Adrenal gland (tissue), 12 donors: ENCODE measurements around the gene AP5M1. TPM values are rescaled to one million over a fixed set of nuclear protein-coding genes. Genes with fewer than 3 reads are reported as not detected.

Source experiments
- DNase-seq, 7 donors: peaks; one replicate each; pipeline ENCODE4 v3.0.0-alpha.2; 2019 to 2020
- H3K27ac ChIP-seq, 5 donors: fragments of 200-600 bp; sonication (generic) in 4 of 5; 1 replicate in 3 of 5; 2 replicates in 2 of 5; pipeline versions ENCODE4 v1.5.1 to v1.8.0; 2016 to 2020; ENCODE audit warnings: mild to moderate bottlenecking in 1 of 5
- H3K27me3 ChIP-seq: fragments of 200-600 bp; 2 replicates; pipeline ENCODE4 v1.8.0; 2021
- H3K36me3 ChIP-seq, 2 donors: fragments of 200-600 bp; replicated peaks in 1 of 2; 1 replicate in 1 of 2; 2 replicates in 1 of 2; pipeline versions ENCODE4 v1.5.1 to v1.8.0; 2018 to 2022
- H3K4me1 ChIP-seq, 2 donors: fragments of 200-600 bp; replicated peaks in 1 of 2; 1 replicate in 1 of 2; 2 replicates in 1 of 2; pipeline versions ENCODE4 v1.5.1 to v1.8.0; 2018 to 2021
- H3K4me3 ChIP-seq, 4 donors: fragments of 200-600 bp; sonication (generic) in 3 of 4; one replicate each; pipeline ENCODE4 v1.5.1; 2016 to 2018
- H3K9me3 ChIP-seq, 3 donors: fragments of 200-600 bp; sonication (generic) in 1 of 3; replicated peaks in 1 of 3; 1 replicate in 2 of 3; 2 replicates in 1 of 3; pipeline versions ENCODE4 v1.5.1 to v1.8.0; 2016 to 2021
- CTCF ChIP-seq, 6 experiments: fragments of 450-650 bp in 4 of 6; fragments of 200-600 bp in 2 of 6; sonication (generic) in 1 of 6; IDR thresholded peaks; 1 replicate in 5 of 6; 2 replicates in 1 of 6; pipeline versions ENCODE4 v1.5.1 to v1.8.0; 2016 to 2021; ENCODE audit warnings: antibody characterized with exemption in 6 of 6, mild to moderate bottlenecking in 2 of 6, moderate library complexity in 1 of 6
- POLR2A ChIP-seq, 2 donors: fragments of 450-650 bp; IDR thresholded peaks; one replicate each; pipeline ENCODE4 v1.6.1; 2017; ENCODE audit warnings: antibody characterized with exemption in 2 of 2, mild to moderate bottlenecking in 2 of 2, moderate library complexity in 1 of 2
- WGBS, 4 donors: extraction: QIAGEN DNeasy Blood & Tissue Kit in 2 of 4; methylation state at CpG; one replicate each; pipeline versions ENCODE4 v1.1.5 to v1.1.7; 2013 to 2017; 5-methylcytosine and 5-hydroxymethylcytosine counted together
- intact Hi-C, 2 donors: fragments of 100-400 bp; cut with DNase I; formaldehyde crosslinking; loops; one replicate each; pipeline versions ENCODE4 v1.14.1 to v1.15.0; 2022 to 2023
- polyA plus RNA-seq, 3 donors: library from polyadenylated mRNA; stranded (reverse); fragments of 200-250 nt in 2 of 3; fragments of 350-450 nt in 1 of 3; fragmentation: Illumina TruSeq in 1 of 3; extraction: RNeasy Lipid Tissue Mini Kit (QIAGEN cat#74804) in 1 of 3; gene quantifications; one replicate each; pipeline ENCODE4 v1.2.3, GENCODE V29; 2013 to 2014
- total RNA-seq, 9 donors: library from RNA; depleted of rRNA in 4 of 9; stranded (reverse); fragments of >200 nt in 4 of 9; fragments of 120-200 nt in 1 of 9; fragmentation: NEBNext Ultra II Directional in 1 of 9; extraction: Animal tissue kit (Norgen Biotek cat#: 25700) in 1 of 9; gene quantifications; one replicate each; pipeline versions ENCODE4 v1.1.0 to v1.2.4, GENCODE V29; 2013 to 2023
- donor health status: healthy with polysubstance abuse.
- donor health status: Bipolar disorder and iron deficiency.
- donor health status: DM: yes; HTN: yes; CAD: no.
- donor health status: DM: no; HTN: no; CAD: no.
- donor health status: DM: no; HTN: no; CAD: no.
- donor health status: DM: yes; HTN: yes; CAD: no.

The AP5M1 gene
- total and polyA plus RNA-seq, 12 donors: 4.2 to 46.3 (median 35.1) TPM

DNA sequence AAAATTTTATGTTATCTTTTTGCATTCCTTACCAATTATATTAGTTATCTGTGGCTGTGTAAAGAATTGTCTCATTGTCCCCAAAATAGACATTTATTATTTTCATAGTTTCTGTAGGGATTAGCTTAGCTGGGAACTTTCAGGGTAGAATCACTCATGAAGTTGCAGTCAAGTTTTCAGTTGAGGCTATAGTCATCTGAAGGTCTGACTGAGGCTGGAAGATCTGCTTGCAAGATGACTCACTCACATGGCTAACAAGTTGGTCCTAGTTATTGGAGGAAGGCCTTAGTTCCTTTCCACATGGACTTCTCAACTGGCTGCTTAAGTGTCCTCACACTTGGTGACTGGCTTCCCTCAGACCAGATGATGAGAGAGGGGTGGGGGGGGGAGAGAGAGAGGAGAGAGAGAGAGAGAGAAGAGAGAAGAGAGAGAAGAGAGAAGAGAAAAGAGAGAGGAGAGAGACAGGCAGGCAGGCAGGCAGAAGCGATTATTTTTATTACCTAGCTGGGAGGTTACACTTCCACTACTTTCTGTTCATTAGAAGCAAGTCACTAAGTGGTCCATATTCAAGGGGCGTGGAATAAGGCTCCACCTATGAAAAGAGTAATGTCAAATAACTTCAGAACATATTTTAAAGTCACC lies 6.4 kb downstream of the AP5M1 start:
- H3K4me3 ChIP-seq: no peak overlapping the region
- WGBS, 4 donors: 94 to 99% (median 96%) methylated on average over 2 of the region's 2 CpGs
- peaks cover 1 to 23% of the 10 kb centered on the region in 2 donors for H3K4me1 ChIP-seq
- no peak for DNase-seq
- TF ChIP-seq POLR2A (IDR thresholded peaks at IDR 0.05): no peak
- TF ChIP-seq CTCF (IDR thresholded peaks at IDR 0.05): no peak
- H3K27ac ChIP-seq: no peak overlapping the region
- H3K9me3 ChIP-seq: no peaks in the 10 kb centered on the region
- H3K27me3 ChIP-seq: no peaks in the 10 kb centered on the region
- intact Hi-C loops: no loop called here
- peaks cover 0 to 10% of the 10 kb centered on the region in 2 donors for H3K36me3 ChIP-seq

DNA sequence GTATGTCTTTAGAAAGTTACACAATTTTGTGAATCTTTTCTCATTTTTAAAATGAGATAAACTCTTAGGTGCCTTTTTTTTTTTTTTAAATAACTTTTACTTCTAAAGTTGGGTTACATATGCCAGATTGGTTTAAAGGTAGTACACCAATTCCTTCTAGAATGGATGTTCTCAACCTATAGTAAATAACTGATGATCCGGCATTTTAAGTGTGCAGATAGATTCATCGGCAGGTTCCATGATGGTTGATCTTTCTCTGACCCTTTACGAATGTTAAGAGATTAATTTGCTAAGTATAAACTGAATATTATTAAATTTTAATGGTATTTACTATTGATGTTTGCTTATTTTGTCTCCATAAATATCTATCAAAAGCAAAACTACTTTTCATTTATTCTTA lies 8.3 kb downstream of the AP5M1 start:
- H3K4me1 ChIP-seq: peaks cover 0 to 6% of the 10 kb centered on the region in 2 donors
- no peak for DNase-seq
- WGBS, 4 donors: 97 to 98% (median 97%) methylated on average over 3 of the region's 3 CpGs
- TF ChIP-seq CTCF (IDR thresholded peaks at IDR 0.05) (no peak), POLR2A (IDR thresholded peaks at IDR 0.05) (no peak)
- intact Hi-C loops: no loop called here
- H3K27me3 ChIP-seq: no peaks in the 10 kb centered on the region
- H3K36me3 ChIP-seq: peaks cover 0 to 20% of the 10 kb centered on the region in 2 donors
- H3K4me3 ChIP-seq: no peak overlapping the region
- H3K9me3 ChIP-seq: no peaks in the 10 kb centered on the region
- H3K27ac ChIP-seq: no peak overlapping the region

- intact Hi-C loops: no loop called here
- peaks cover 0 to 28% of the 10 kb centered on the region in 2 donors for H3K36me3 ChIP-seq
- DNase-seq: no peak
Observed at GRCh38 chr14:57287745-57288144, 19.0 kb downstream of the AP5M1 start.

DNA sequence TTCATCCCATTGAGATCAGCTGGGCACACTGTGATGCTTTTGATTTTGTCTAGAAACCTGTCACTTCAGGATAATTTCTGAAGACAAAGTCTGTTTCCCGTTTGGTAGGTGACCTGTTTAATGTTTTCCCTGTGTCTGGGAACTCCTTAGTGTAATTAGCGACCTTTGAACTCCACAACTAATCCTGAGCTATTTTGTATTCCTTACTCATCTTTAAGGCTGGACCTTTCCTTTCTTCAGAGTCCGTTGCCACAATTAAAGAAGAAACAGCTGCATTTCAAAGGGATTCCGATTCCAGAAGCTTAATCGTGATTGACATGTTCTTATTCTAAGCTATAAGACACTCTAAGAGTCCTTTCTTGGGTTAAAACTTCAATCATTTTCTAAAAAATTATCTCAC lies 22.0 kb downstream of the AP5M1 start:
- Histone ChIP-seq H3K27ac (no peak overlapping the region), H3K36me3 (peaks cover 0 to 15% of the 10 kb centered on the region in 2 donors), H3K9me3 (no peaks in the 10 kb centered on the region), H3K4me1 (no peaks in the 10 kb centered on the region), H3K27me3 (no peaks in the 10 kb centered on the region), H3K4me3 (no peak overlapping the region)
- intact Hi-C loops: no loop called here
- 92 to 93% (median 92%) methylated on average over 5 of the region's 5 CpGs for WGBS, 4 donors
- no peak for TF ChIP-seq POLR2A (IDR thresholded peaks at IDR 0.05)
- no peak for TF ChIP-seq CTCF (IDR thresholded peaks at IDR 0.05)
- no peak for DNase-seq

More at GRCh38 chr14:57287745-57288144, 19.0 kb downstream of the AP5M1 start:
- Histone ChIP-seq H3K4me1 (no peaks in the 10 kb centered on the region), H3K9me3 (no peaks in the 10 kb centered on the region), H3K27ac (no peak overlapping the region), H3K27me3 (no peaks in the 10 kb centered on the region), H3K4me3 (no peak overlapping the region)
- no peak for TF ChIP-seq POLR2A (IDR thresholded peaks at IDR 0.05)
- no peak for TF ChIP-seq CTCF (IDR thresholded peaks at IDR 0.05)
- WGBS, 4 donors: 84 to 92% (median 89%) methylated on average over 2 of the region's 2 CpGs
